ENCODE measurements around the gene KIN. TPM values are rescaled to one million over a fixed set of nuclear protein-coding genes. Genes with fewer than 3 reads are reported as not detected.
"Not testable (repeated sequence)": the region's sequence is repeated elsewhere in the genome, so short reads cannot be mapped to it uniquely, and the experiment has no call there.

The KIN gene
- total and polyA plus RNA-seq, 12 donors, result 5.4 to 13.3 (median 7.2) TPM

- intact Hi-C loops (cut with DNase I), result no loop called here
- 88 to 89% methylated on average over 5 of the region's 5 CpGs for WGBS, 2 donors
- TF ChIP-seq CTCF (IDR thresholded peaks at IDR 0.05), result no peak
- H3K4me1 ChIP-seq, result no peaks in the 10 kb centered on the region
- H3K36me3 ChIP-seq, result no peaks in the 10 kb centered on the region
- ATAC-seq (no peak), DNase-seq (no peak)
- H3K27me3 ChIP-seq, result peaks cover 0 to 7% (median 0%) of the 10 kb centered on the region in 7 donors
- H3K9me3 ChIP-seq, result no peaks in the 10 kb centered on the region
- H3K27ac ChIP-seq, result no peak overlapping the region
- H3K4me3 ChIP-seq, result no peak overlapping the region
Measured at GRCh38 chr10:7717767-7718166, 70.0 kb downstream of the KIN start.

- no peak for ATAC-seq
- Histone ChIP-seq H3K27me3 (peaks cover 0 to 7% (median 0%) of the 10 kb centered on the region in 7 donors), H3K4me3 (no peak overlapping the region), H3K36me3 (no peaks in the 10 kb centered on the region), H3K4me1 (no peaks in the 10 kb centered on the region), H3K9me3 (no peaks in the 10 kb centered on the region), H3K27ac (no peak overlapping the region)
- intact Hi-C loops (cut with DNase I), result no loop called here
- no peak for TF ChIP-seq CTCF (IDR thresholded peaks at IDR 0.05)
- DNase-seq, result no peak
- 87 to 93% methylated on average over 7 of the region's 7 CpGs for WGBS, 2 donors
Measured at GRCh38 chr10:7715515-7715914, 72.3 kb downstream of the KIN start.

GRCh38 chr10:7711075-7711474 lies 76.7 kb downstream of the KIN start:
- ATAC-seq; H3K36me3 ChIP-seq; H3K9me3 ChIP-seq; DNase-seq; H3K27ac ChIP-seq; intact Hi-C loops (cut with DNase I); H3K27me3 ChIP-seq; H3K4me1 ChIP-seq; H3K4me3 ChIP-seq: not testable (repeated sequence)
- 75 to 86% methylated on average over 5 of the region's 5 CpGs for WGBS, 2 donors

- Histone ChIP-seq H3K4me1 (no peaks in the 10 kb centered on the region), H3K27ac (no peak overlapping the region), H3K36me3 (no peaks in the 10 kb centered on the region), H3K4me3 (no peak overlapping the region), H3K9me3 (no peaks in the 10 kb centered on the region), H3K27me3 (peaks cover 0 to 4% (median 2%) of the 10 kb centered on the region in 7 donors)
- intact Hi-C loops (cut with DNase I), result no loop called here
- TF ChIP-seq CTCF (IDR thresholded peaks at IDR 0.05), result no peak
- ATAC-seq, result no peak
- DNase-seq, result no peak
- WGBS, 2 donors, result 95 to 97% methylated on average over 1 of the region's 1 CpG
Measured at GRCh38 chr10:7710446-7710845, 77.3 kb downstream of the KIN start.

- Histone ChIP-seq H3K27me3 (peaks cover 0 to 19% (median 5%) of the 10 kb centered on the region in 7 donors), H3K9me3 (no peaks in the 10 kb centered on the region), H3K27ac (no peak overlapping the region), H3K4me1 (no peaks in the 10 kb centered on the region), H3K4me3 (no peak overlapping the region), H3K36me3 (no peaks in the 10 kb centered on the region)
- intact Hi-C loops (cut with DNase I), result no loop called here
- WGBS, 2 donors, result 93 to 94% methylated on average over 4 of the region's 4 CpGs
- DNase-seq (no peak), ATAC-seq (no peak)
- no peak for TF ChIP-seq CTCF (IDR thresholded peaks at IDR 0.05)
Measured at GRCh38 chr10:7708832-7709231, 79.0 kb downstream of the KIN start.

Measured in heart right ventricle (tissue), 16 donors.